ENCODE measurements around the gene UCP3.

DNA sequence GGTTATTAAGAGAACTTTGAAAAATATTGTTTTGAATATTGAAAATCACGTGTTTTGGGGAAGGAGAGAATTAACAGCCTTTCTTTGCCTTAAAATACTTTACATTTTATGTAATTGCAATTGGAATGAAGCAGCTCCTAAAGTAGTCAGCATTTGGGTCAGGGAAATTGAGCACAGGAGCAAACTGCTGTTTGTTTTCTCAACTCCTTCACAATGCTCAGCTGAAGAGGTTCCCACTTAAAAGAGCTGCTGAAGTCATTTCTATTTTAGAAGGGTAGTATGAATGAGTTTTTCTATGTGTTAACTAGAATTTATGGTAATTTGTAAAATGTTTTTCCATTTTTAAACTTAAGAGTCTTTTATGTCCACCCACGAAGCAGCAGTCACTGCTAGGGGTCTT, 18.2 kb downstream of the UCP3 start:
- TF ChIP-seq, protein P1, sequence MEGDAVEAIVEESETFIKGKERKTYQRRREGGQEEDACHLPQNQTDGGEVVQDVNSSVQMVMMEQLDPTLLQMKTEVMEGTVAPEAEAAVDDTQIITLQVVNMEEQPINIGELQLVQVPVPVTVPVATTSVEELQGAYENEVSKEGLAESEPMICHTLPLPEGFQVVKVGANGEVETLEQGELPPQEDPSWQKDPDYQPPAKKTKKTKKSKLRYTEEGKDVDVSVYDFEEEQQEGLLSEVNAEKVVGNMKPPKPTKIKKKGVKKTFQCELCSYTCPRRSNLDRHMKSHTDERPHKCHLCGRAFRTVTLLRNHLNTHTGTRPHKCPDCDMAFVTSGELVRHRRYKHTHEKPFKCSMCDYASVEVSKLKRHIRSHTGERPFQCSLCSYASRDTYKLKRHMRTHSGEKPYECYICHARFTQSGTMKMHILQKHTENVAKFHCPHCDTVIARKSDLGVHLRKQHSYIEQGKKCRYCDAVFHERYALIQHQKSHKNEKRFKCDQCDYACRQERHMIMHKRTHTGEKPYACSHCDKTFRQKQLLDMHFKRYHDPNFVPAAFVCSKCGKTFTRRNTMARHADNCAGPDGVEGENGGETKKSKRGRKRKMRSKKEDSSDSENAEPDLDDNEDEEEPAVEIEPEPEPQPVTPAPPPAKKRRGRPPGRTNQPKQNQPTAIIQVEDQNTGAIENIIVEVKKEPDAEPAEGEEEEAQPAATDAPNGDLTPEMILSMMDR (IDR thresholded peaks at IDR 0.05) = no peak
- no peak for TF ChIP-seq POLR2A (IDR thresholded peaks at IDR 0.05)
